GM12892 (cell line): Measurements from ENCODE around the gene LSAMP.

Experiments
- POLR2A ChIP-seq: IDR thresholded peaks from 2 replicates; pipeline ENCODE4 v1.6.1; 2011; ENCODE audit warnings: low read depth, low read length, control low read depth
- POLR2AphosphoS5 ChIP-seq: IDR thresholded peaks from 2 replicates; pipeline ENCODE4 v1.6.1; 2011; ENCODE audit warnings: low read depth, low read length, control low read depth
- TAF1 ChIP-seq: IDR thresholded peaks from 2 replicates; pipeline ENCODE4 v1.6.1; 2011; ENCODE audit warnings: low read depth, mild to moderate bottlenecking, control low read depth, low read length, borderline replicate concordance

- no peak for TF ChIP-seq TAF1
- TF ChIP-seq POLR2AphosphoS5: no peak
- TF ChIP-seq POLR2A: no peak
These were observed 376.3 kb downstream of the LSAMP start for GRCh38 chr3:116069024-116069423.
